Measurements from ENCODE around the gene EPS8.

The EPS8 gene

GRCh38 chr12:15596174-15596573, 193.0 kb downstream of the EPS8 start:
- DNase-seq: no peak

GRCh38 chr12:15592934-15593333, 196.3 kb downstream of the EPS8 start:
- no peak for DNase-seq

DNA sequence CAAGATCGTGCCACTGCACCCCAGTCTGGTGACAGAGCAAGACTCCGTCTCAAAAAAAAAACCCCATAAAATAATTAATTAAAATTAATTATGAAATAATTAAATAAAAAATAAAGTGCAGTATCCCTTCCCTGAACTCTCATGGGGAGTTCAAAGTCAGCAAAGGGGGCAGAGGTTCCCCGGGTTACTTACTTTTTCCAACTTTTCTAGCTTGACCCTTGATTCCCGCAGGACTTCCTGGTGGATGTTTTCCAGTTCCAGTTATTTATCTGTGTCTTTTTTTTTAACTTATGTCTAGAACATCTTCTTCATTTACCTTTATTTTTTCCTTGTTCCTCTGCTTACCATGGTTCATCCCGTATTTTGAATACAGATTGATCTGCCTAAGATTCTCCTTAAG, 197.4 kb downstream of the EPS8 start:
- DNase-seq: no peak

DNA sequence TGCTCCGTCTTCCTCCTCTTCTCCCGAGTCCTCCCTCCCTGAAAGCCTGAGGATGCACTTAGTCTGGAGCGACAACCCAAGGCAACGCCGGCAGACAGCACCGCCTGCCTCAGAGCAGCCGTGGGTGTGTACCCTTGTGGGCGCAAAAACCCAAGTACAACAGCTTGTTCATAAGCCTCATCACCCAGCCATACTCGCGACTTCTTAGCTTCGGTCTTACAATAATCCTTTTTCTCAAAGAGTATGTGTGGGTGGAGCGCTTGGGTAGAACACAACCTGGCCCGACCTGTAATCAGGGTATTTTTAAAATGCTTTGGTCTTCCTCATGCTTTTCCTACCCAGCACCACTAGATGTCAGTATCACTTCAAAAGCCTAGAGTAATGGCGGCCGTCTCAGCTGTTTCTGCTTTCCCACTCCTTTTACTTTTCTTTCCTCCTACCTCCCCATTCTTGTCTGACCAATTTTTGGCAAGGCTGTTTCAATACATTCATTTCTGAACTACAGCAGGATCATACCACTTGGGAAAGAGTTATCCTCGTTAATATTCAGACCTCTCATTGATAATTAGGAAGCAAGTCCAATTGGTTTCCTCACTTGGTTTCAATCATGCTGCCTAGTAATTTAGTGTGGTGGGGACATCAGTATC, 198.9 kb downstream of the EPS8 start:
- peak; percentile 18 to 25 for DNase-seq

GRCh38 chr12:15589328-15590032, 199.7 kb downstream of the EPS8 start:
- no peak for DNase-seq

- no peak for DNase-seq
These were observed 204.7 kb downstream of the EPS8 start for GRCh38 chr12:15584366-15585041.

GRCh38 chr12:15583804-15584203, 205.4 kb downstream of the EPS8 start:
- no peak for DNase-seq

DNA sequence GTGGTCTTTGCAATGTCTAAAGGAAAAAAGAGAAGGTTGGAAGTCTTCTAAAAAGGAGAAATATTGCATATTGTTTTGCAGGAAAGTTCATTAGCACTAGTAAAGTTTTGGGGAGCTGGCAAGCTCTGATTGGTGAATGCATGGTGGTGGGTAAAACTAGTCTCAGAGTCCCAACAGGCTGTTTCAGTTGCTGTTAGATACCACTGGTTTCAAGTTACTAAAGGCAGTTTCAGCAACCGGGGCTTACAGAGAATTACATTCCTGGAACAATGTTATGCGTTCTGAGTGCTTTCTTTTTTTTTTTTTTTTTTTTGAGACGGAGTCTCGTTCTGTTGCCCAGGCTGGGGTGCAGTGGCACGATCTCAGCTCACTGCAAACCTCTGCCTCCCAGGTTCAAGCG, 208.2 kb downstream of the EPS8 start:
- DNase-seq: no peak

DNA sequence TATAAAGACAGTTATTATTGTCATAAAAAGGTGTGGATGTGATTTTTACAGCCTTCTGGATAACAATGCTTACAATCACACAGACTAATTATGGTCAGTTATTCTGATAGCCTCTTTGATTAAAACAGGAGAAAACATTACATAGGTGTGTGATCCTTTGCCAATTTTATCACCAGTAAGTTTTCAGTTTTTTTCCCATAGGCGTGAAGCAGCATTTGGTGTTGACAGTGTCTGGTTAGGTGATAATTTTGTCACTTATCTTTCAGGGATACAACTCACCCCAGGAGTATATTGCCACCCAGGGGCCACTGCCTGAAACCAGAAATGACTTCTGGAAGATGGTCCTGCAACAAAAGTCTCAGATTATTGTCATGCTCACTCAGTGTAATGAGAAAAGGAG, 208.8 kb downstream of the EPS8 start:
- DNase-seq: peak; percentile 8 to 15

DNA sequence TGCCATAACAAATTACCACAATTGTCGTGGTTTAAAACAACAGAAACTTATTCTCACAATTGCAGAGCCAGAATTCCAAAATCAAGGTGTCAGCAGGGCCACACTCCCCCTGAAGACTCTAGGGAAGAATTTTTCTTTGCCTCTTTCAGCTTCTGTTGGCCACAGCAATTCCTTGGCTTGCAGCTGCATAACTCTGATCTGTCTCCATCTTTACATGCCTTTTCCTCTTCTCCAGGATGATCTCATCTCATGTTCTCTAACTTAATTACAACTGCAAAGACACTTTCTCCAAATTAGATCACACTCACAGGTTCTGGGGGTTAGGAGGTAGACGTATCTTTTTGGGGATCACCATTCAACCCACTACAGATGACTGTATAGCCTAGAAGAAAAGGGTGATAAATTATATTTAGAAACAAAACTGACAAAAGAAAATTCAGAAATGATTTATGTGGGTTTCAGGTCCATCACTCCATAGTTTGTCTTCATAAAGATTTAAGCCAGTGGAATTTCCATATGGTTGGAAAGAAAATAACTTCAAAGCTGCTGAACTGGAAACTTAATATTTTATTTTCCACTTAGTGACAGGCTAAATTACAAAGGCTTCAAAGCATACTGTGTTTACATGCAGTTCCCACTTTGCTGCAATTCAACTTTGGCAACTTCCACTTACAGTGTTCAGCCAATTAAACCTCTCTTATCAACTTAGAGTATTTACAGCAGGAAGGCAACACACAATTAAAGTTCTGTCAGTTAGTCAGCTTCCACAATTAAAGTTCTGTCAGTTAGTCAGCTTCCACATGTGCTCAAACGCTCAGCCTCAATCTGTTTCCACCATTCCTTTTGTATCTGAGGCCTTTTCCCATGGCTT, 213.3 kb downstream of the EPS8 start:
- DNase-seq: no peak

- DNase-seq: no peak
These were observed 214.8 kb downstream of the EPS8 start for GRCh38 chr12:15574353-15574752.

Data from activated CD4-positive, alpha-beta T cell treated with anti-CD3 and anti-CD28 coated beads, Interleukin-2, amount 50 U/mL, for 4 hours (primary cell).